Brain microvascular endothelial cell (primary cell): Measurements from ENCODE around the gene RHBDL3.

ENCODE experiments used
- DNase-seq: peaks from one replicate; pipeline ENCODE4 v3.0.0-alpha.2; 2020
- H3K27ac ChIP-seq: fragments of 250-450 bp; sonication (Bioruptor Pico); 2 replicates; pipeline ENCODE4 v1.5.1; 2020; ENCODE audit warnings: mild to moderate bottlenecking, moderate library complexity
- H3K27me3 ChIP-seq: fragments of 250-450 bp; sonication (Bioruptor Pico); replicated peaks from 2 replicates; pipeline ENCODE4 v1.5.1; 2020; ENCODE audit warnings: mild to moderate bottlenecking
- H3K36me3 ChIP-seq: fragments of 250-450 bp; sonication (Bioruptor Pico); replicated peaks from 2 replicates; pipeline ENCODE4 v1.5.1; 2020; ENCODE audit warnings: mild to moderate bottlenecking
- H3K4me3 ChIP-seq: 2 replicates; pipeline ENCODE4 v1.5.1; 2011; ENCODE audit warnings: low read depth, mild to moderate bottlenecking, control low read depth, low read length, moderate library complexity
- CTCF ChIP-seq: IDR thresholded peaks from 2 replicates; pipeline ENCODE4 v1.5.1; 2011; ENCODE audit warnings: low read depth, mild to moderate bottlenecking, moderate library complexity, low read length, control low read depth, inconsistent platforms; ENCODE audit errors: missing control alignments
- in situ Hi-C: cut with HindIII; loops from 2 replicates; pipeline ENCODE4 v1.10.0; 2017; ENCODE audit warnings: low sequenced_read_pairs, low pct_ligation_motif_present

RHBDL3 gene

DNA sequence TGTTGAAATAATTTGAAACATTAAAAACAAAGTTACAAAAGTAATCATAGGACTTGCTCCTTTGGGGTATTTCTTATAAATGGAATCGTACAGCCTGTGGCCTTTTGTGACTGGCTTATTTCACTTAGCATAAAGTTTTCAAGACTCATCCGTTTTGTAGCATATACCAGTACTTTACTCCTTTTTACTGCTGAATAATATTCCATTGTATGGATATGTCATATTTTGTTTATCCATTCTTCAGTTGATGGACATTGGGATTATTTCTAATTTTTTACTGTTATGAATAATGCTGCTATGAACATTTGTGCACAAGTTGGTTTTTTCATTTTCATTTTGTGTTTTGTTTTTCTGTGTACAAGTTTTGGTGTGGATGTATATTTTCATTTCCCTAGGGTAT is 30.0 kb upstream of the RHBDL3 start:
- no peak for TF ChIP-seq CTCF
- no peak overlapping the region for H3K4me3 ChIP-seq
- no peak overlapping the region for H3K27ac ChIP-seq
- H3K36me3 ChIP-seq, result no peaks in the 10 kb centered on the region
- in situ Hi-C loops, result no loop called here
- H3K27me3 ChIP-seq, result no peaks in the 10 kb centered on the region
- DNase-seq, result no peak

DNA sequence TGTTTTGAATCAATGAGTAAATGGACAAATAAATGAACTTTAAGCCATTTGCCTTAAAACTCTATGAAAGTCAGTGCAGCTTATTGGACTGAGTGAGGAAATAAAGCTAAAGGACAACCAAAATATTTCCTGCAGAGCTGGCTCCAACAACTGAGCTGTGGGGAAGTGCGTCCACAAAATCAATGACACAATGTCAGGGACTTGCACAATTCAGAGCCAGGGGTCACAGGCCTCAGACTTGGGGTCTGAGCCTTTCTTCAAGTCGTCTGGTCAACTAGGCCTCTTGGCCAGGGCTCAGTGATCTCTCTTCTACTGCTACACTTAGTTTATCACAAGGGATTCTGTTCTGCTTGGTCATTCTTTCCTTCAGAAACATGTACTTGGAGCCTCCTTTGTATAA is 26.2 kb upstream of the RHBDL3 start:
- H3K36me3 ChIP-seq, result no peaks in the 10 kb centered on the region
- TF ChIP-seq CTCF, result no peak

GRCh38 chr17:32240750-32241149 is 24.9 kb upstream of the RHBDL3 start:
- peak; percentile 27 for DNase-seq
- H3K27ac ChIP-seq, result no peak overlapping the region
- no peak for TF ChIP-seq CTCF
- no peak overlapping the region for H3K4me3 ChIP-seq
- no peaks in the 10 kb centered on the region for H3K27me3 ChIP-seq
- H3K36me3 ChIP-seq, result no peaks in the 10 kb centered on the region
- in situ Hi-C loops, result no loop called here

More for the DNA sequence above, 26.2 kb upstream of the RHBDL3 start:
- in situ Hi-C loops, result no loop called here
- Histone ChIP-seq H3K27me3 (no peaks in the 10 kb centered on the region), H3K4me3 (no peak overlapping the region), H3K27ac (no peak overlapping the region)
- DNase-seq, result no peak

DNA sequence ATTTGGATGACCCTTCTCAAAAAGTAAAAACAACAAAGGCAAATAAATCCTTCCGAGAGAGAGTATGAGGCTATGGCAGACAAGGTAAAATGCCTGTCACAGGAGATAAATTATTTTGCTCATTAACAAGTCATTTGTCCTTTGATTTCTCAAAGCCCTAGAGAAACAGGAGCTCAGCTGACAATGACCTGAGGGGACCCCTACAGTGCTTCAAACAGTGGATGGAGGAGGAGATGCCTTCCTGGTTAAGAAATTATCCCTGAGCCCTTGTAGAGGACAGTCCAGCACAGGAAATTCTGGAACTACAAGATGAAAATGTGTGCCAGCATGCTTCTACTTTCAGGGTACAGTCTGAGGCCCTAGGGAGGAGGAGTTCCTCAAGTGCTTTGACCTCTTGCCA is 24.0 kb upstream of the RHBDL3 start:
- Histone ChIP-seq H3K36me3 (no peaks in the 10 kb centered on the region), H3K4me3 (no peak overlapping the region), H3K27me3 (no peaks in the 10 kb centered on the region), H3K27ac (no peak overlapping the region)
- no peak for TF ChIP-seq CTCF
- in situ Hi-C loops, result no loop called here
- DNase-seq, result no peak

- Histone ChIP-seq H3K36me3 (no peaks in the 10 kb centered on the region), H3K27ac (no peak overlapping the region), H3K27me3 (no peaks in the 10 kb centered on the region), H3K4me3 (no peak overlapping the region)
- TF ChIP-seq CTCF, result peak; percentile 15
- DNase-seq, result no peak
- in situ Hi-C loops, result no loop called here
Measured at GRCh38 chr17:32249475-32249874, 16.2 kb upstream of the RHBDL3 start.

- Histone ChIP-seq H3K27ac (no peak overlapping the region), H3K36me3 (no peaks in the 10 kb centered on the region), H3K27me3 (no peaks in the 10 kb centered on the region), H3K4me3 (no peak overlapping the region)
- peak; percentile 100 for TF ChIP-seq CTCF
- peak; percentile 76 for DNase-seq
- in situ Hi-C loops, result no loop called here
Measured at GRCh38 chr17:32253117-32253611, 12.5 kb upstream of the RHBDL3 start.
